ENCODE data around the gene ADSS1.

The ADSS1 gene

DNA sequence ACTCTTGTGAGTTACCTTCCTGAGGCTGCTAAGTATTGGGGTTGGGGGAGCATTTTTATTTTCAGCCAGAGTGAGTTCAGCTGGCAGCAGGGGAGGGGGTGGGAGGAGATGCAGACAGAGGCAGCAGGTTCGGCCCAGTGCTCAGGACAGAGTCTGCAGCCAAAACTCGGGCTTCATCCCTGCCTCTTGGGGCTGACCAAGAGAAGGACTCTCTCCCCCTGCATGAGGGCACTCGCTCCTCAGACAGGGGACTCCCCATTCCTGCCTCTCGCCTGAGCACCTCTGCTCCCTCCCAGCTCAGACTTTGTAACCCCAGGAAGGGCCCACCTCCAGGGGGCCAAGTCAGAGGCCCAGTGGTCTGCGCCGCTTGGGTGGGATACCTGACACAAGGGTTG is 72.7 kb downstream of the ADSS1 start:
- no peak for DNase-seq (ENCODE audit: low spot score)
